Stimulated activated CD8-positive, alpha-beta memory T cell treated with anti-CD3 and anti-CD28 coated beads, Interleukin-15, amount 100 ng/mL, for 1 hour (primary cell): ENCODE measurements around the gene ABHD12.
"Not testable (repeated sequence)": the region's sequence is repeated elsewhere in the genome, so short reads cannot be mapped to it uniquely, and the experiment has no call there.

ENCODE experiments used
- DNase-seq: peaks from one replicate; pipeline ENCODE4 v3.0.0-alpha.2; 2020; ENCODE audit warnings: low read depth

Gene ABHD12

GRCh38 chr20:25277051-25277801 is 113.4 kb downstream of the ABHD12 start:
- DNase-seq: no peak

- no peak for DNase-seq
Observed at GRCh38 chr20:25276533-25277050, 114.0 kb downstream of the ABHD12 start.

- no peak for DNase-seq
Observed at GRCh38 chr20:25275813-25276532, 114.7 kb downstream of the ABHD12 start.

- DNase-seq: no peak
Observed at GRCh38 chr20:25274891-25275812, 115.5 kb downstream of the ABHD12 start.

- DNase-seq: no peak
Observed at GRCh38 chr20:25274481-25274880, 116.2 kb downstream of the ABHD12 start.

- DNase-seq: no peak
Observed at GRCh38 chr20:25273541-25274358, 116.9 kb downstream of the ABHD12 start.

- DNase-seq: no peak
Observed at GRCh38 chr20:25273046-25273445, 117.6 kb downstream of the ABHD12 start.

- DNase-seq: no peak
Observed at GRCh38 chr20:25272223-25273000, 118.2 kb downstream of the ABHD12 start.

GRCh38 chr20:25271486-25272222 is 119.0 kb downstream of the ABHD12 start:
- DNase-seq: no peak

GRCh38 chr20:25270829-25271251 is 119.8 kb downstream of the ABHD12 start:
- no peak for DNase-seq

- no peak for DNase-seq
Observed at GRCh38 chr20:25269833-25270170, 120.8 kb downstream of the ABHD12 start.

- no peak for DNase-seq
Observed at GRCh38 chr20:25269057-25269832, 121.4 kb downstream of the ABHD12 start.

GRCh38 chr20:25260770-25261437 is 129.7 kb downstream of the ABHD12 start:
- not testable (repeated sequence) for DNase-seq

GRCh38 chr20:25259788-25260254 is 130.8 kb downstream of the ABHD12 start:
- no peak for DNase-seq

- no peak for DNase-seq
Observed at GRCh38 chr20:25259358-25259757, 131.3 kb downstream of the ABHD12 start.

- DNase-seq: no peak
Observed at GRCh38 chr20:25258828-25259227, 131.8 kb downstream of the ABHD12 start.

- DNase-seq: no peak
Observed at GRCh38 chr20:25258476-25258805, 132.2 kb downstream of the ABHD12 start.

- DNase-seq: no peak
Observed at GRCh38 chr20:25257756-25258475, 132.7 kb downstream of the ABHD12 start.
